Measurements from ENCODE around the gene KRTAP5-7.
"Not testable (repeated sequence)": the region's sequence is repeated elsewhere in the genome, so short reads cannot be mapped to it uniquely, and the experiment has no call there.

Gene KRTAP5-7

GRCh38 chr11:71532036-71532610 lies 5.1 kb downstream of the KRTAP5-7 start:
- no peak for DNase-seq (ENCODE audit: low read depth)

GRCh38 chr11:71534711-71535608 lies 7.9 kb downstream of the KRTAP5-7 start:
- not testable (repeated sequence) for DNase-seq (ENCODE audit: low read depth)

- no peak for DNase-seq (ENCODE audit: low read depth)
Observed at GRCh38 chr11:71535825-71536224, 8.8 kb downstream of the KRTAP5-7 start.

DNA sequence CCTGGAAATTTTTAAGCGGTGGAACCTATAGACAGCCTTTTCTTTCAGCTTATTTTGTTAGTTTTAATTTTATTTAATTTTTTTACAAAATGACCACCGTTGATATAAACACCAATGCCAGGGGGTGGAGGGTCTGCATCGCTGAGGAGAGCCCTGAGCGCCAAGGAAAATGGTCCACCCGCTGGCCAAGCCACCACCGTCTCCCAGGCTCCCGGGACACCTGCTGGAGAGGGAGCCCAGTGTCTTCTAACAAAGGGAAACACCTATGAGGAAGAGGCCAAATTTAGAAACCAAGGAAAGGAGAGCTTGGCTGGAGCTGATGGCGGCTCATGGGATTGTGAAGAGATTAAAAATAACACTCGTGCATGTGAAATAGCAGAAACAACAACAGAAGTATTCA lies 10.5 kb downstream of the KRTAP5-7 start:
- no peak for DNase-seq (ENCODE audit: low read depth)

DNA sequence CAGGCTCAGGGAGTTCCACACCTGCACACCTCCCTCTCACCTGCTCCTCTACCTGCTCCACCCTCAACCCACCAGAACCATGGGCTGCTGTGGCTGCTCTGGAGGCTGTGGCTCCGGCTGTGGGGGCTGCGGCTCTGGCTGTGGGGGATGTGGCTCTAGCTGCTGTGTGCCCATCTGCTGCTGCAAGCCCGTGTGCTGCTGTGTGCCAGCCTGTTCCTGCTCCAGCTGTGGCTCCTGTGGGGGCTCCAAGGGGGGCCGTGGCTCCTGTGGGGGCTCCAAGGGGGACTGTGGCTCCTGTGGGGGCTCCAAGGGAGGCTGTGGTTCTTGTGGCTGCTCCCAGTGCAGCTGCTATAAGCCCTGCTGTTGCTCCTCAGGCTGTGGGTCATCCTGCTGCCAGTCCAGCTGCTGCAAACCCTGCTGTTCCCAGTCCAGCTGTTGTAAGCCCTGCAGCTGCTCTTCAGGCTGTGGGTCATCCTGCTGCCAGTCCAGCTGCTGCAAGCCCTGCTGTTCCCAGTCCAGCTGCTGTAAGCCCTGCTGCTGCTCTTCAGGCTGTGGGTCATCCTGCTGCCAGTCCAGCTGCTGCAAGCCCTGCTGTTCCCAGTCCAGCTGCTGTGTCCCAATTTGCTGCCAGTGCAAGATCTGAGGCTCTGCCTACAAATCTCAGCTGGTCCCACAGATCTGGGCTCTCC lies 11.1 kb downstream of the KRTAP5-7 start, which contains the start of gene KRTAP5-8:
TSS of gene KRTAP5-8 (plus strand) at position 49 of the 689 bp plus-strand sequence. CDS start at position 80, 31 bp downstream.
- DNase-seq (ENCODE audit: low read depth): not testable (repeated sequence)

DNA sequence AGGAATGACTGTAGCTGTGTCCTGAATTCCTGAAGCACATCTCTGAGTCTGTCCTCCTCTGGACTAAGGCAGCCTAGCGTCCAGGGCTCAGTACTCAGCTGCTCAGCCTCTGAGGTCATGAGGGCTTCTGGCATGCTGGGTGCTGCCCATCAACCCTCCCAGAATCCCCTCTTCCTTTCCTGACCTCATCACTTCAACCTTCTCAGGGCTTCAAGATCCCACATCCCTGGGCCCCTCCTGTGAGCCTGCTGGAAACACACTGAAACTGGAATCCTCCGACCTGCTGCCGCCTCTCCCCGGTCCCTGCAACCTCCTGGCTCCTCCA lies 11.6 kb downstream of the KRTAP5-7 start:
- DNase-seq (ENCODE audit: low read depth): no peak

DNA sequence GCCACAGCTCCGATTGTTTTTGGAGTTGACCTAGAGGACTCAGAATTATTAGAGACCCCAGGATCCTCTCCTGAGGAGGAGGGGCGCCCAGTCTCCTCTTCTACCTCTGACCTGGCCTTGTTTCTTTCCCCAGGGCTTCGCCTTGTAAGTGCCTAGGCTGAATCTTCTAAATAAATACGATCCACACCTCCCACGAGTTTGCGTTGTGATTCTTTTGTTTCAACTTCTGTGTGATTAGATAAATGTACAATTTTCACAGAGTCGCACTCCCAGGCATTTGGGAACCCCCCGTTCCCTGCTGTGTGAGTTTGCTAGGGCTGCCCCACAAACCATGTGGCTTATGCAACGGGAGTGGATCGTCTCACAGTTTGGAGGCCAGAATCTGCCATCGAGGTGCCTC lies 11.9 kb downstream of the KRTAP5-7 start:
- DNase-seq (ENCODE audit: low read depth): no peak

DNA sequence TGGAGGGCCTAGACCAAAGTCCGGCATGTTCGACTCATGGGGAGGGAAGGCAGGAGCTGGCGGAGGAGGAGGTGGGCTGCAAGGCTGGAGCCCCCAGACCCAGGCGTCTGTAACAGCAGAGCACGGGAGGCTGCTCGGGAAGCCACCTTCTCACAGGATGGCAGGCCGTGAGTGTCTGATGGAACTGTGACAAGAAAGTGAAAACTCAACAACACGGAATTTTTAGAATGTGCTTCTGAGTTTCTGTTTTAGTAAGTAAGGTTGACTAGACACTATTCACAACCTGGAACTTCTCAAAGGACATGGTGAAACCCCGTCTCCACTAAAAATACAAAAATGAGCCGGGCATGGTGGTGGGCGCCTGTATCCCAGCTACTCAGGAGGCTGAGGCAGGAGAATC lies 12.9 kb downstream of the KRTAP5-7 start:
- DNase-seq (ENCODE audit: low read depth): not testable (repeated sequence)

- not testable (repeated sequence) for DNase-seq (ENCODE audit: low read depth)
Observed at GRCh38 chr11:71540521-71541304, 13.6 kb downstream of the KRTAP5-7 start.

- no peak for DNase-seq (ENCODE audit: low read depth)
Observed at GRCh38 chr11:71542382-71542781, 15.3 kb downstream of the KRTAP5-7 start.

GRCh38 chr11:71542879-71543777 lies 16.1 kb downstream of the KRTAP5-7 start:
- no peak for DNase-seq (ENCODE audit: low read depth)

DNA sequence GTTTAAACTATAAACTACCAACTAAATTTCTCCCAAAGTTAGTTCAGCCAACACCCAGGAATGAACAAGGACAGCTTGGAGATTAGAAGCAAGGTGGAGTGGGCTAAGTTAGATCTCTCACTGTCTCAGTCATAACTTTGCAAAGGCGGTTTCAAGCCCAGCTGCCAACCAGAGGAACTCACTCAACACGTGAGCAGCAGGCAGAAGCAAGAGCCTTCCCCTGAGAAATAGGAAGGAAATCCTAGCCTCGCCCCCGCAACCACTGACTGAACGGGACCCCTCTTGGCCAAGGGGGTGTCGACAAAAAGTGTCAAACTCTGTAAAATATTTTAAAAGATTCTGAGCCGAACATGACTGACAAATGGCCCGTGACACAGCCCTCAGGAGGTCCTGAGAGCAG lies 16.8 kb downstream of the KRTAP5-7 start:
- no peak for DNase-seq (ENCODE audit: low read depth)

DNA sequence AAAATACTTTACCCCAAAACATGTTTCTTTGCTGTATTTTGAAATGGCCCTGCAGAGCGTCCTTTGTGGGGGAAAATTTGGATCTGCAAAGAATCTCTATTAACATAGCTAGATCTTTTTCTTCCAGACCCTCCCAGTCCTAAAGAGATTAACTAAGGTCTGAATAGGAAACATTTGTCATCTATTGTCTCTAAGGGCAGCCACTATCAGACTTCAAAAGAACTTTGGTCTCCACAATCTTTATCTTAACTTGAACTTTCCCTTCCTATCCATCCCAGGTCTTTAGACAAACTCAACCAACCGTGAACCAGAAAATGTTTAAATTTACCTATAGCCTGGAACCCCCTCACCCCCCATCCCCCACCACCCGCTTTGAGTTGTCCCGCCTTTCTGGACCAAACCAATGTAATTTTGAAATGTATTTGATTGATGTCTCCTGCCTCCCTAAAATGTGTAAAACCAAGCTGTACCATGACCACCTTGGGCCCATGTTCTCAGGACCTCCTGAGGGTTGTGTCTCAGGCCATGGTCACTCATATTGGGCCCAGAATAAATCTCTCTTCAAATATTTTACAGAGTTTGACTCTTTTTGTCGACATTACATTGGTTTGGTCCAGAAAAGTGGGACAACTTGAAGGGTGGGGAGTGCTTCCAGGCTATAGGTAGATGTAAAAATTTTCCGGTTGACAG lies 17.6 kb downstream of the KRTAP5-7 start:
- DNase-seq (ENCODE audit: low read depth): no peak

GRCh38 chr11:71545405-71545966 lies 18.4 kb downstream of the KRTAP5-7 start:
- DNase-seq (ENCODE audit: low read depth): no peak

GRCh38 chr11:71548120-71548519 lies 21.1 kb downstream of the KRTAP5-7 start, which contains the start of gene KRTAP5-9:
KRTAP5-9 (plus strand) TSS chr11:71548420; CDS start chr11:71548658, 238 bp downstream.
- DNase-seq (ENCODE audit: low read depth): no peak

GRCh38 chr11:71548716-71549151 lies 21.7 kb downstream of the KRTAP5-7 start:
- DNase-seq (ENCODE audit: low read depth): no peak

DNA sequence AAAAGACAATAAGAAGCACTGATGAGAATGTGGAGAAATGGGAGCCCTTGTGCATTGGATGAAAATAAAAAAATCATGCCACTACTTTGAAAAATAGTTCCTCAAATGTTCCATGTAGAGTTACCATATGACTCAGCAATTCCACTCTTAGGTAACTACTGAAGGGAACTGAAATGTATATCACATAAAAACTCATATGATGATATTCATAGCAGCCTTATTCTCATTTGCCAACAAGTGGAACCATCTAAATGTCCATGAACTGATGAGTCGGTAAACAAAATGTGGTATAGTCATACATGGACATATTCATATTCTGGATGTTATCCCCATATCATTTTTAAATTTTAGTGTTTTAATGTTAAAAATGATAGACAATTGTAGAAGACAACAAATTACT lies 24.6 kb downstream of the KRTAP5-7 start:
- no peak for DNase-seq (ENCODE audit: low read depth)

DNA sequence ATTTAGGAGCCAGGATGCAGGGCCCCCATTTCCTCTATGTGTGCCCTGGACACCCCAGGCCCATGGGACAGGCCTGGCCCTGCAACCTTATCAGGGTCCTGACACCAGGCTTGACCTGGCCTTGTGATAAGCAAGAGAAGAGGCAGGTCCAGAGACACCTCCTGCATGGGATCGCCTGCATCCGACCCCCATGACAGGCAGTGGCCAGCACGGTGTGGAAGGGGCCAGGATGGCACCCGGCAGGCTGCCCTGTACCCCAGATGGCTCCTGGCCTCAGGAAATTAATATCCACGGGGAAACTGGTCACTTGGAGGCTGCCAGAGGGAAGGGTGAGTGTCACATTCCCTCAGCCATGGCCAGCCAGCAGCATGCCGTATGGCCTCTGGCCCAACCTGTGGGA lies 27.9 kb downstream of the KRTAP5-7 start:
- no peak for DNase-seq (ENCODE audit: low read depth)

GRCh38 chr11:71555508-71555907 lies 28.4 kb downstream of the KRTAP5-7 start:
- no peak for DNase-seq (ENCODE audit: low read depth)

GRCh38 chr11:71556018-71556417 lies 29.0 kb downstream of the KRTAP5-7 start:
- no peak for DNase-seq (ENCODE audit: low read depth)
